ENCODE data around the gene UCN3.

Gene UCN3

DNA sequence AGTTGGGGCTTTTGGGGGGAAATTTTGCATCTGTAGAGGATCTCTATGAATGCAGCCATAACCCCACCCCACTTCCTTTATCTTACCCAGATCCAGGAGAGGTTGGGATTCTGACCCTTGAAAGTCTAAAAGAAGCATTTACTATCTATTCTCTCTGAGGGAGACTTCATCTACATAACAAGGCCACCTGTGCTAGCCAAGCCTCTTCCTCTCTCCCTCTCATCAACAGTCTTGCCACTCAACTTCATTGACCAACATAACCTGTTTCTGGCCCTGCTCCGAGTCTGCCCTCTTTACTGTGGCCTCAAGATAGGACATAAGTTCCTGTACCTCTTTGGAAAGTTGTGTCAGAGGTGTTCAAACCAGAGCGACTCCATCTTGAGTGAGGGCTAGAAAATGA, 20.5 kb downstream of the UCN3 start:
- no peak overlapping the region for H3K4me3 ChIP-seq (ENCODE audit: low read depth, low read length)
- no peak for DNase-seq (ENCODE audit: low read depth, low spot score)
- TF ChIP-seq, protein P1, sequence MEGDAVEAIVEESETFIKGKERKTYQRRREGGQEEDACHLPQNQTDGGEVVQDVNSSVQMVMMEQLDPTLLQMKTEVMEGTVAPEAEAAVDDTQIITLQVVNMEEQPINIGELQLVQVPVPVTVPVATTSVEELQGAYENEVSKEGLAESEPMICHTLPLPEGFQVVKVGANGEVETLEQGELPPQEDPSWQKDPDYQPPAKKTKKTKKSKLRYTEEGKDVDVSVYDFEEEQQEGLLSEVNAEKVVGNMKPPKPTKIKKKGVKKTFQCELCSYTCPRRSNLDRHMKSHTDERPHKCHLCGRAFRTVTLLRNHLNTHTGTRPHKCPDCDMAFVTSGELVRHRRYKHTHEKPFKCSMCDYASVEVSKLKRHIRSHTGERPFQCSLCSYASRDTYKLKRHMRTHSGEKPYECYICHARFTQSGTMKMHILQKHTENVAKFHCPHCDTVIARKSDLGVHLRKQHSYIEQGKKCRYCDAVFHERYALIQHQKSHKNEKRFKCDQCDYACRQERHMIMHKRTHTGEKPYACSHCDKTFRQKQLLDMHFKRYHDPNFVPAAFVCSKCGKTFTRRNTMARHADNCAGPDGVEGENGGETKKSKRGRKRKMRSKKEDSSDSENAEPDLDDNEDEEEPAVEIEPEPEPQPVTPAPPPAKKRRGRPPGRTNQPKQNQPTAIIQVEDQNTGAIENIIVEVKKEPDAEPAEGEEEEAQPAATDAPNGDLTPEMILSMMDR (IDR thresholded peaks at IDR 0.05; ENCODE audit: low read depth, low read length), result no peak
- in situ Hi-C loops (cut with HindIII; ENCODE audit: low sequenced_read_pairs), result no loop called here

DNA sequence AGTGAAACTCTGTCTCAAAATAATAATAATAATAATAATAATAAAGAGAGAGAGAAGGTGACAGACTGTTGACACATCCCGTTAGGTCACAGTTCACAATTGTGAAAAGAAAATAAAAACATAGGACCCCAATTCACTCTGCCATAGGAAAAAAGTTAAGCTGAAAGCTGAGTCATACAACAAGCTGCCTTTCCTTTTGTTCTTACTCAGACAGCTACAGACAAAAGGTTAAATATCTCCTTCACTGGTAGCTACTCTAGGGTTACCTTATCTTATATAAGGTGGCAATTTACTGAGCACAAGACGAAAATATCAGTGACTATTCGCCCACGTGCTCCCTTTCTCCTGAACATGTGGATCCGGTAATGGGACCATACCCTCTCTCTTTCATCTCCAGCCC, 22.4 kb downstream of the UCN3 start:
- TF ChIP-seq, protein P1 (IDR thresholded peaks at IDR 0.05; ENCODE audit: low read depth, low read length), result no peak
- no peak overlapping the region for H3K4me3 ChIP-seq (ENCODE audit: low read depth, low read length)
- DNase-seq (ENCODE audit: low read depth, low spot score), result no peak
- in situ Hi-C loops (cut with HindIII; ENCODE audit: low sequenced_read_pairs), result no loop called here

GRCh38 chr10:5390607-5391205, 25.9 kb downstream of the UCN3 start:
- TF ChIP-seq, protein P1 (IDR thresholded peaks at IDR 0.05; ENCODE audit: low read depth, low read length), result no peak
- in situ Hi-C loops (cut with HindIII; ENCODE audit: low sequenced_read_pairs), result no loop called here

DNA sequence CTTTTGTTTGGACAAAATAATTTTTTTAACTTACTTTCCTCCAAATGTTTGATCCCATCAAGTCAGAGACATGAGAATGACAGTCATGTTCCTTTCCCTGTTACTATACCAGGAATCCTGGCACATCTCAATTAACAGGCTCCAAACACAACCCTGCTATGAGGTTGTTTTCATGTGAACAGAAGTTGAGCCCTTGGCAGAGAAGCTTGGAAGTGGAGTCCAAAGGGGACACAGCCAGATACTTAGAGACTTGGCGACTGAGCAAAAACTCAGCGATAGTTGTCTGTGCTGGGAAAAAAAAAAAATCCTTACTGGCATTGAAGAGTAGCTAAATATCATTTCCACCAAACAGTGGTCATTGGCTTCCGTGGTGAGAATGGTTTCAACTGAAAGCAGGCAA, 27.0 kb downstream of the UCN3 start:
- in situ Hi-C loops (cut with HindIII; ENCODE audit: low sequenced_read_pairs), result no loop called here
- no peak for DNase-seq (ENCODE audit: low read depth, low spot score)
- TF ChIP-seq, protein P1 (IDR thresholded peaks at IDR 0.05; ENCODE audit: low read depth, low read length), result no peak
- no peak overlapping the region for H3K4me3 ChIP-seq (ENCODE audit: low read depth, low read length)

More at GRCh38 chr10:5390607-5391205, 25.9 kb downstream of the UCN3 start:
- no peak for DNase-seq (ENCODE audit: low read depth, low spot score)
- H3K4me3 ChIP-seq (ENCODE audit: low read depth, low read length), result no peak overlapping the region

DNA sequence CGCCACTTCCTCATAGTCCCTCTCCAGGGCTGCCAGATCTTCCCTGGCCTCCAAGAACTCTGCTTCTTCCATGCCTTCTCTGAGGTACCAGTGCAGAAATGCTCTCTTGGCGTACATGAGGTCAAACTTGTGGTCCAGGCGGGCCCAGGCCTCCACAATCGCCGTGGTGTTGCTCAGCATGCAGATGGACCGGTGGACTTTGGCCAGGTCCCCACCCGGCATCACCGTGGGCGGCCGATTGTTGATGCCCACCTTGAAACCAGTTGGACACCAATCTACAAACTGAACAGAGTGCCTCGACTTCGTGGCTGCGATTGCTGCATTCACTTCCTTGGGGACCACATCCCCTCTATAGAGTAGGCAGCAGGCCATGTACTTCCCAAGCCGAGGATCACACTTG, 28.8 kb downstream of the UCN3 start:
- no peak for DNase-seq (ENCODE audit: low read depth, low spot score)
- TF ChIP-seq, protein P1 (IDR thresholded peaks at IDR 0.05; ENCODE audit: low read depth, low read length), result no peak
- H3K4me3 ChIP-seq (ENCODE audit: low read depth, low read length), result no peak overlapping the region
- in situ Hi-C loops (cut with HindIII; ENCODE audit: low sequenced_read_pairs), result no loop called here

- no peak for DNase-seq (ENCODE audit: low read depth, low spot score)
- in situ Hi-C loops (cut with HindIII; ENCODE audit: low sequenced_read_pairs), result no loop called here
- TF ChIP-seq, protein P1 (IDR thresholded peaks at IDR 0.05; ENCODE audit: low read depth, low read length), result no peak
- no peak overlapping the region for H3K4me3 ChIP-seq (ENCODE audit: low read depth, low read length)
Observed at GRCh38 chr10:5395168-5395567, 30.4 kb downstream of the UCN3 start.

Measured in astrocyte of the spinal cord (primary cell).